Measurements from ENCODE around the gene MSANTD2.
A peak's percentile ranks its signal among the peaks of the same experiment; 100 is the strongest.

Gene MSANTD2

DNA sequence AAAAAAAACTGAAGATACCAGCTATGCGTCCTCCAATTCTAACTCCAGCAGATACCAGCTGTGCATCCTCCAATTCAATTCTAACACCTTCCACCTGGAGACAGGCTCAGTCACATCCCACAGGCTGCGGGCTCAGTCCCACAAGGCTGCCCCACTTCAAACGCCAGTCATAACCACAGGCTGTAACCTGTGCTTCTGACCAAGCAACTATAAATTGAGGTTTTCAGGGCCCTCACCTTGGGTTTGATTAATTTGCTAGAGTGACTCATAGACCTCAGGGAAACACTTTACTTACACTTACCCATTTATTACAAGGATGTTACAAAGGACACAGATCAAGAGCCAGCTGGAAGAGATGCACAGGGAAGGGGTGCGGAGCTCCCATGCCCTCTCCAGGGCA is 32.4 kb upstream of the MSANTD2 start:
- H3K27ac ChIP-seq: no peak overlapping the region
- TF ChIP-seq, protein P1, sequence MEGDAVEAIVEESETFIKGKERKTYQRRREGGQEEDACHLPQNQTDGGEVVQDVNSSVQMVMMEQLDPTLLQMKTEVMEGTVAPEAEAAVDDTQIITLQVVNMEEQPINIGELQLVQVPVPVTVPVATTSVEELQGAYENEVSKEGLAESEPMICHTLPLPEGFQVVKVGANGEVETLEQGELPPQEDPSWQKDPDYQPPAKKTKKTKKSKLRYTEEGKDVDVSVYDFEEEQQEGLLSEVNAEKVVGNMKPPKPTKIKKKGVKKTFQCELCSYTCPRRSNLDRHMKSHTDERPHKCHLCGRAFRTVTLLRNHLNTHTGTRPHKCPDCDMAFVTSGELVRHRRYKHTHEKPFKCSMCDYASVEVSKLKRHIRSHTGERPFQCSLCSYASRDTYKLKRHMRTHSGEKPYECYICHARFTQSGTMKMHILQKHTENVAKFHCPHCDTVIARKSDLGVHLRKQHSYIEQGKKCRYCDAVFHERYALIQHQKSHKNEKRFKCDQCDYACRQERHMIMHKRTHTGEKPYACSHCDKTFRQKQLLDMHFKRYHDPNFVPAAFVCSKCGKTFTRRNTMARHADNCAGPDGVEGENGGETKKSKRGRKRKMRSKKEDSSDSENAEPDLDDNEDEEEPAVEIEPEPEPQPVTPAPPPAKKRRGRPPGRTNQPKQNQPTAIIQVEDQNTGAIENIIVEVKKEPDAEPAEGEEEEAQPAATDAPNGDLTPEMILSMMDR (conservative IDR thresholded peaks at IDR 0.05): no peak

DNA sequence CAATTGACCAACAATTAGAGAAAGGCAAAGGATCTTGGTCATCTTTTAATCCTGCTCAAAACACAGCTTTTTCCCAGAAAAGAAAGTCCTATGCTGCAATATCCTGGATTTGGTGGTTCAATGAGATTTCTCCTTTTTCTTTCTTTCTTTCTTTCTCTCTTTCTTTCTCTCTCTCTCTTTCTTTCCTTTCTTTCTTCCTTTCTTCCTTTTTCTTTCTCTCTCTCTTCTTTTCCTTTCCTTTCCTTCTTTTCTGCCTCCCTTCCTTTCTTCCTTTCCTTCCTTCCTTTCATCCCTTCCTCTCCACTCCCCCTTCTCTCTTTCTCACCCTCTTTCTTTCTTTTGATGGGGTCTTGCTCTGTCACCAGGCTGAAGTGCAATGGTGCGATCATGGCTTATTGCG is 31.7 kb upstream of the MSANTD2 start:
- TF ChIP-seq, protein P1 (conservative IDR thresholded peaks at IDR 0.05): no peak
- H3K27ac ChIP-seq: no peak overlapping the region

DNA sequence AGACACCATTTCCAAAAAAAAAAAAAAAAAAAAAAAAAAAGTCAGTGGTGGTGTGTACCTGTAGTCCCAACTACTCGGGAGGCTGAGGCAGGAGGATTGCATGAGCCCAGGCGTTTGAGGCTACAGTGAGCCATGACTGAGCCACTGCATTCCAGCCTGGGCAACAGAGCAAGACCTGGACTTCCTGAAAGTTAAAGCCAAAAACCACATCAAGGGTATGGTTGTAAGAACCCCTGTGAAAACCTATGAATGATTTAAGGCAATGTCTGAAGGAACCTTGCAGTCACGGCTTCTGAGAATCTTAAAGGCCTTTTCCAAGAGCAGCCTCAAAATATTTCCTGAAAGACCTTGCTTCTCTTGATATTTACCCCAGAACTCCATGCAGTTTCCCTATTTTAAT is 30.5 kb upstream of the MSANTD2 start:
- TF ChIP-seq, protein P1 (conservative IDR thresholded peaks at IDR 0.05): no peak
- no peak overlapping the region for H3K27ac ChIP-seq

DNA sequence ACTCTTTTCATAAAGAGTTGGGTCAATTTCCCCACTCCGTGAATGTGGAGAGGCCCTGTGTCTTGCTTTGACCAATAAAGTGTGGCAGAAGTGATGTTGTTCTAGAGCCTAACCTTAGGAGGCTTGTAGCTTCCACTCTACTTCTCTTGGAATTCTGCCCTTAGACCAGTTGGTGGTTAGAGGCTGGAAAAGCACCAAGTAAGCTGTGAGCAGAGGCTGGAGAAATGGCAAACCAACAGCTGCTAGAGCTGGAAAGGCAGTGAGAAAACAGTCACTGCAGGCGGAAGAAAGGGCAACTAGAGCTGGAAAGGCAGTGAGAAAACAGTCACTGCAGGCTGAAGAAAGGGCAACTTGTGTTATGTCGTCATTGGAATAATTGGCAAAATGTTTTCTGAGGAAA is 29.8 kb upstream of the MSANTD2 start:
- TF ChIP-seq, protein P1 (conservative IDR thresholded peaks at IDR 0.05): no peak

DNA sequence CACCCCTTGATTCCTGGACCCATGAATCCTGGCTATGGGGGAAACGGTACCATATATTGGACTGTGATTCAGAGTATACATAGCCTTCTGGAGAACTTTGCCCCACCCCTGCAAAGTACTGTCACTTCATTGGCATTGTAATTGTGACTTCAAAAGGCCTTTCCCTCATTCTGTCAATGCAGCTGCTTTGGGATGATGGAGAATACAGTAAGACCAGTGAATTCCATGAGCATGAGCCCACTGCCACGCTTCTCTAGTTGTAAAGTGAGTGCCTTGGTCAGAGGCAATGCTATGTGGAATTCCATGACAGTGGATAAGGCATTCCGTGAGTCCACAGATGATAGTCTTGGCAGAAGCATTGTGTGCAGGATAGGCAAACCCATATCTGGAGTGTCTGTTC is 25.7 kb upstream of the MSANTD2 start:
- TF ChIP-seq, protein P1 (conservative IDR thresholded peaks at IDR 0.05): no peak
- H3K27ac ChIP-seq: no peak overlapping the region

More for the DNA sequence above, 29.8 kb upstream of the MSANTD2 start:
- H3K27ac ChIP-seq: no peak overlapping the region

DNA sequence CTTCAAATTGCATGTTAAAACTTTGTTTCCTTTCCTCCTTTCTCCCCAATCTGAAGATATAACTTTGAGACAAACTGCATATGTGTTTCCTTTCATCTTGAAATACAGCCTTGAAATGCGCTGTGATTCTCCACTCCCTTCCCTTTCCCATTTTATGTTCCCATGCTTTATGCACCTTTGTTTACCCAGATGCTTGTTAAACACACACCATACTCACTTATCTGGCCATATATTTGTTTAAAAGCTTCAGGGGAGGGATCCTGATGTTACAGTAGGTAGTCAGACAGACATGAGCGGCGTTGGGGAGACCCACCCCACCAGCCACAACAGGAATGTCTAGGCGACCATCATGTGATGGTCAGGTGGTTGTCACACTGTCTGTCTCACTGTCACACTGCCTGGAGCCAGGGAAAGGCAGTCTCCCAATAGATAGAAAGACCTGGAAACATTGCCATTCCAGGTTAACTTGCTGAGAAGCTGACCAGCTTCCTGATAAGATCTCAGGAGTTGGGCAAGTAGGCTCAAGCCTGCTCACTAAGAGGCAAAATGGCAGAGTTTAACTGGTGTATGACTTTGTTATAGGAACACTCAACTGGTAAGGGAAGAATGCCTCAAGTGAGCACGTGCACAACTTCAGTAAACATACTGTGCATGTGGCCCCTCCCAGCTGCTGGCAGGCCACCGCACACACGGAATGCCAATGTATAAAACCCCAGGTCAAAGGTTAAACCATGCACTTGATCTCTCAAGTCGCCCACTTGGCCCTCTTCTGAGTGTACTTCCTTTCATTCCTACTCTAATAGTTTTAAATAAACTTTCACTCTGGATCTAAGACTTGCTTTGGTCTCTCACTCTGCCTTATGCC is 23.5 kb upstream of the MSANTD2 start:
- TF ChIP-seq, protein P1 (conservative IDR thresholded peaks at IDR 0.05): no peak
- H3K27ac ChIP-seq: peak overlapping the region; percentile 73

DNA sequence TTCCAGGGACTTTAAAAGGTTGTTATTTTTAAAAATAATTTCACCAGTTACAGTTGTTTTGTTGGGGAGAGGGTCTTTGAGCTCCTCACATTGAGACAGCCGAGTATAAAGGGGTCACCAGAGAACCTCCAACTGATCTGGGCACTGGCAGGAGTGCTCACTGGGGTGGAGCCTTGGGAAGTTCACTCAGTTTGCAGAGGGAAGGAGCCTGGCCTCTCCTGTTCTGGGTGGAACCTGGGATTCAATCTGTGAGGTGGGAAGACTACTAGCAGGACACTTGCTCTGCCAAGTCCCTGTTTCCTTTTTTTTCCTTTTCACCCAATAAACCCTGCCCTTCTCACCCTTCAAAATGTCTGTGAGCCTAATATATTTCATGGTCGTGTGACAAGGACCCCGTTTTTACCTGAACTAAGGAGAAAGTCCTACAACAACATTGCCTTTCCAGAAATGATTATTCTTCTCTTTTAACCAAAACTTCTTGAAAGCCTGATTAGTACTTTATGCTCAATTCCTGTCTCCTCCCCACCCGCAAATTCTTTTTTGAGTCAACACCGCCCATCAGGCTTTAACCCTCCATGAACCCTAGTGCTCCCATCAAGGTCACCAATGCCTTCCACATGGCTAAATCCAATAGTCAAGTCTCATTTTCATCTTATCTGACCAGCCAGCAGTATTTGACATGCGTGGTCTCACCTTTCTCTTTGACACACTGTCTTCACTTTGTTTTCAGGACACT is 22.0 kb upstream of the MSANTD2 start:
- TF ChIP-seq, protein P1 (conservative IDR thresholded peaks at IDR 0.05): no peak
- no peak overlapping the region for H3K27ac ChIP-seq

All from VCaP (cell line).